CD4-positive, alpha-beta T cell (primary cell): ENCODE results near the gene CSTB. TPM values are rescaled to one million over a fixed set of nuclear protein-coding genes. Genes with fewer than 3 reads are reported as not detected.
A peak's percentile ranks its signal among the peaks of the same experiment; 100 is the strongest.

ENCODE experiments used
- ATAC-seq: fragments of 200-7000 bp; cut with Tn5 transposase; one replicate; pipeline ENCODE4 v1.10.0; 2022; ENCODE audit warnings: mild to moderate bottlenecking; ENCODE audit not compliant: poor library complexity
- CTCF ChIA-PET: fragments of 350-600 bp; sonication (Branson Sonifier 250); formaldehyde crosslinking; loops from one replicate; lab custom pipeline; 2021; ENCODE audit warnings: antibody characterized with exemption, inconsistent platforms; lab: Charles Lee
- POLR2A ChIA-PET: fragments of 350-600 bp; sonication (Branson Sonifier 250); formaldehyde crosslinking; loops from one replicate; lab custom pipeline; 2021; ENCODE audit warnings: antibody characterized with exemption, inconsistent platforms; lab: Charles Lee
- DNase-seq, 14 experiments: peaks; one replicate each; pipeline ENCODE4 v3.0.0-alpha.2; 2013 to 2020; ENCODE audit warnings: mixed read lengths in 2 of 14
- H3K27ac ChIP-seq, 2 donors: one replicate each; pipeline versions ENCODE4 v1.5.1 to v1.7.0; 2013; ENCODE audit warnings: low read length in 2 of 2, low read depth in 1 of 2, mild to moderate bottlenecking in 1 of 2
- H3K27me3 ChIP-seq, 2 experiments: 1 replicate in 1 of 2; 2 replicates in 1 of 2; pipeline versions ENCODE4 v1.6.1 to v1.7.0; 2013; ENCODE audit warnings: low read length in 2 of 2, control low read depth in 1 of 2, mild to moderate bottlenecking in 1 of 2, moderate library complexity in 1 of 2; ENCODE audit not compliant: insufficient read depth in 2 of 2, control insufficient read depth in 1 of 2
- H3K36me3 ChIP-seq: one replicate; pipeline ENCODE4 v1.6.1; 2013; ENCODE audit warnings: low read length, control low read depth; ENCODE audit not compliant: insufficient read depth
- H3K4me1 ChIP-seq: one replicate; pipeline ENCODE4 v1.6.1; 2013; ENCODE audit warnings: low read length, control low read depth; ENCODE audit not compliant: insufficient read depth
- H3K4me3 ChIP-seq: one replicate; pipeline ENCODE4 v1.5.1; 2013; ENCODE audit warnings: mild to moderate bottlenecking, low read length, moderate library complexity
- H3K9me3 ChIP-seq, 2 experiments: 1 replicate in 1 of 2; 2 replicates in 1 of 2; pipeline versions ENCODE4 v1.6.1 to v1.7.0; 2013; ENCODE audit warnings: low read length in 2 of 2, mild to moderate bottlenecking in 2 of 2, control low read depth in 1 of 2, moderate library complexity in 1 of 2; ENCODE audit not compliant: control insufficient read depth in 1 of 2, insufficient read depth in 1 of 2
- H3K27ac Mint-ChIP-seq: one replicate; pipeline ENCODE4 v1.8.0; 2020; ENCODE audit warnings: mixed read lengths
- H3K27me3 Mint-ChIP-seq: one replicate; pipeline ENCODE4 v1.8.0; 2021; ENCODE audit warnings: mixed read lengths
- H3K36me3 Mint-ChIP-seq: one replicate; pipeline ENCODE4 v1.8.0; 2021; ENCODE audit warnings: low read depth, mixed read lengths
- H3K4me1 Mint-ChIP-seq: one replicate; pipeline ENCODE4 v1.8.0; 2021; ENCODE audit warnings: low read depth, mixed read lengths
- H3K4me3 Mint-ChIP-seq: one replicate; pipeline ENCODE4 v1.8.0; 2020; ENCODE audit warnings: mild to moderate bottlenecking, mixed read lengths
- H3K9me3 Mint-ChIP-seq: one replicate; pipeline ENCODE4 v1.8.0; 2020; ENCODE audit warnings: mixed read lengths
- CTCF ChIP-seq: fragments of 200-600 bp; IDR thresholded peaks from one replicate; pipeline ENCODE4 v1.8.0; 2022; ENCODE audit warnings: antibody characterized with exemption, mild to moderate bottlenecking
- intact Hi-C, 2 experiments: fragments of 100-400 bp; cut with DNase I in 1 of 2; cut with micrococcal nuclease in 1 of 2; formaldehyde crosslinking; loops; one replicate each; pipeline versions ENCODE4 v1.15.1 to v1.9.0; 2023 to 2025; cut with DNase I, micrococcal nuclease
- total RNA-seq, 174 experiments: library from RNA in 2 of 174; stranded (reverse) in 2 of 174; gene quantifications; one replicate each; pipeline ENCODE4 v1.2.3 and lab custom pipeline; 2021 to 2026

The CSTB gene
- total RNA-seq, 2 experiments from 2014 or later, result 13.4 to 14.5 TPM

GRCh38 chr21:43811262-43812105, 35.4 kb upstream of the CSTB start:
- ATAC-seq (no peak), DNase-seq (no peak)
- Mint-ChIP-seq H3K36me3 (no peaks in the 10 kb centered on the region), H3K4me1 (peaks cover 13% of the 10 kb centered on the region), H3K4me3 (no peak overlapping the region), H3K27ac (no peak overlapping the region), H3K27me3 (no peaks in the 10 kb centered on the region), H3K9me3 (no peaks in the 10 kb centered on the region)
- no peak for TF ChIP-seq CTCF
- intact Hi-C loops, result loop anchor here (2.0 to 5.0 kb wide), 2 partner anchors 105 to 671 kb away; no protein-coding TSS in a partner anchor
- Histone ChIP-seq H3K9me3 (no peaks in the 10 kb centered on the region), H3K36me3 (no peaks in the 10 kb centered on the region), H3K4me1 (peaks cover 22% of the 10 kb centered on the region), H3K4me3 (peak overlapping the region; percentile 22), H3K27me3 (no peaks in the 10 kb centered on the region), H3K27ac (no peak overlapping the region)
- ChIA-PET CTCF (interaction anchor here (0.9 to 1.6 kb wide), 7 partner anchors 22 to 166 kb away, joined by 3 to 24 read pairs (median 5); partner anchors contain the start of gene RRP1), POLR2A (interaction anchor here (1.0 to 1.4 kb wide), 3 partner anchors 127 to 170 kb away, joined by 3 to 4 read pairs (median 3); no protein-coding TSS in a partner anchor)

GRCh38 chr21:43810505-43811261, 34.6 kb upstream of the CSTB start:
- no peak overlapping the region for H3K27ac ChIP-seq

More at GRCh38 chr21:43810505-43811261, 34.6 kb upstream of the CSTB start:
- Mint-ChIP-seq H3K36me3 (no peaks in the 10 kb centered on the region), H3K4me3 (no peak overlapping the region), H3K27me3 (no peaks in the 10 kb centered on the region), H3K4me1 (peaks cover 13% of the 10 kb centered on the region), H3K9me3 (no peaks in the 10 kb centered on the region), H3K27ac (peak overlapping the region; percentile 37)
- TF ChIP-seq CTCF, result peak; percentile 87
- H3K4me3 ChIP-seq, result peak overlapping the region; percentile 22
- H3K27me3 ChIP-seq, result no peaks in the 10 kb centered on the region
- H3K36me3 ChIP-seq, result no peaks in the 10 kb centered on the region
- H3K9me3 ChIP-seq, result no peaks in the 10 kb centered on the region
- ATAC-seq, result peak; percentile 96
- intact Hi-C loops, result loop anchor here (1.0 to 5.0 kb wide), 4 partner anchors 106 to 672 kb away; no protein-coding TSS in a partner anchor
- peaks cover 21% of the 10 kb centered on the region for H3K4me1 ChIP-seq
- ChIA-PET POLR2A (interaction anchor here (1.0 to 1.4 kb wide), 3 partner anchors 128 to 171 kb away, joined by 3 to 4 read pairs (median 3); no protein-coding TSS in a partner anchor), CTCF (interaction anchor here (0.6 to 1.6 kb wide), 8 partner anchors 21 to 203 kb away, joined by 3 to 24 read pairs (median 4); partner anchors contain the start of gene RRP1)
- peak; percentile 80 to 93 (median 86) for DNase-seq
